ENCODE results near the gene BMPR1B. TPM values are rescaled to one million over a fixed set of nuclear protein-coding genes. Genes with fewer than 3 reads are reported as not detected.

The BMPR1B gene
- total and polyA plus RNA-seq, 2 of the 8 experiments (the other 6 are each of a cell fraction or from before 2014, with no cell fraction given), result 0.14 to 1.1 TPM

GRCh38 chr4:95204267-95204844 is 446.6 kb downstream of the BMPR1B start:
- H2BK120ac ChIP-seq (replicated peaks; ENCODE audit: low read depth, low read length), result no peak overlapping the region
- no peak overlapping the region for H3K23ac ChIP-seq (ENCODE audit: insufficient read length)
- no peak overlapping the region for H2BK20ac ChIP-seq (ENCODE audit: low read length)
- no peak overlapping the region for H4K8ac ChIP-seq (ENCODE audit: extremely low read depth, insufficient read depth, low read length)
- H3K27ac ChIP-seq (ENCODE audit: low read depth, low read length), result no peak overlapping the region; the same call in 1 of the 2 replicates
- no peak overlapping the region for H4K91ac ChIP-seq (replicated peaks; ENCODE audit: insufficient read length, low read length)
- no peaks in the 10 kb centered on the region for H3K79me2 ChIP-seq (ENCODE audit: control insufficient read depth in 1 of 2, insufficient read depth in 2 of 2, low read length in 2 of 2)
- H3K4me3 ChIP-seq (ENCODE audit: extremely low read depth in 1 of 4, insufficient read depth in 2 of 4, low read depth in 3 of 4, low read length in 4 of 4), result no peak overlapping the region
- 0 out of 2 replicates have a peak overlapping the region, but pooled peaks have one; percentile 55 for H2AFZ ChIP-seq (ENCODE audit: low read length)
- no peak overlapping the region for H3K9ac ChIP-seq (replicated peaks in 1 of 4; ENCODE audit: extremely low read depth in 1 of 4, low read depth in 3 of 4, low read length in 3 of 4)
- no peak overlapping the region for H2AK5ac ChIP-seq (ENCODE audit: low read depth, low read length)
- no peaks in the 10 kb centered on the region for H3K23me2 ChIP-seq (ENCODE audit: low read depth, low read length)
- no peaks in the 10 kb centered on the region for H4K20me1 ChIP-seq (replicated peaks in 1 of 2; ENCODE audit: control insufficient read depth in 1 of 2, insufficient read depth in 2 of 2, low read length in 2 of 2)
- no peak overlapping the region for H2BK12ac ChIP-seq (ENCODE audit: low read depth, low read length)
- no peaks in the 10 kb centered on the region for H3K9me3 ChIP-seq (ENCODE audit: insufficient read depth in 2 of 2, low read depth in 1 of 2, low read length in 1 of 2)
- CTCF ChIA-PET (ENCODE audit: partially characterized antibody), result interaction anchor here (0.6 to 2.4 kb wide), 17 partner anchors 9 to 418 kb away, joined by 3 to 15 read pairs (median 4); no protein-coding TSS in a partner anchor
- no peak overlapping the region for H2BK5ac ChIP-seq (ENCODE audit: low read depth, low read length)
- H3K27me3 ChIP-seq (replicated peaks in 1 of 4; ENCODE audit: control insufficient read depth in 3 of 4, extremely low read depth in 1 of 4, insufficient read depth in 3 of 4, low read length in 3 of 4), result no peaks in the 10 kb centered on the region
- no peak for DNase-seq (ENCODE audit: low read depth in 1 of 2, low spot score in 2 of 2)
- TF ChIP-seq TEAD4 (IDR thresholded peaks at IDR 0.05; ENCODE audit: low read depth, low read length) (peak; percentile 35; the same call in 1 of the 2 replicates), MAX (IDR thresholded peaks at IDR 0.05) (no peak)
- no peak overlapping the region for H3K4ac ChIP-seq (replicated peaks; ENCODE audit: insufficient read length, low read depth, low read length)
- H3K79me1 ChIP-seq (ENCODE audit: low read depth, low read length), result no peaks in the 10 kb centered on the region
- 85% methylated on average over 8 of the region's 8 CpGs; no CpG with 5 or more reads in 1 of the 2 experiments for WGBS, 2 experiments (ENCODE audit: extremely low coverage in 1 of 2, insufficient coverage in 1 of 2, insufficient read length in 1 of 2, insufficient replicate concordance in 2 of 2, low coverage in 1 of 2, low lambda C conversion rate in 2 of 2, missing lambda C conversion rate in 1 of 2)
- no peak overlapping the region for H3K56ac ChIP-seq (replicated peaks; ENCODE audit: insufficient read length, low read depth, low read length)
- no peak overlapping the region for H3K14ac ChIP-seq (ENCODE audit: insufficient read length)
- H3K4me2 ChIP-seq (ENCODE audit: insufficient read depth in 1 of 2, low read depth in 2 of 2, low read length in 2 of 2), result no peak overlapping the region
- no peak for FAIRE-seq
- H4K5ac ChIP-seq (ENCODE audit: insufficient read length, low read depth, low read length), result no peak overlapping the region
- H3K36me3 ChIP-seq (ENCODE audit: control insufficient read depth in 2 of 4, insufficient read depth in 4 of 4, low read length in 3 of 4), result no peaks in the 10 kb centered on the region
- POLR2A ChIA-PET (ENCODE audit: partially characterized antibody), result no interaction called here
- H2BK15ac ChIP-seq (ENCODE audit: low read length), result no peak overlapping the region
- H3K4me1 ChIP-seq (replicated peaks in 1 of 4; ENCODE audit: control insufficient read depth in 3 of 4, insufficient read depth in 4 of 4, low read length in 3 of 4), result peaks cover 0 to 3% (median 0%) of the 10 kb centered on the region in 4 experiments; a peak in 1 of 7 replicates
- H3K18ac ChIP-seq (ENCODE audit: extremely low read depth, low read length), result no peak overlapping the region

All from H1 (cell line).